GM15510 (cell line): ENCODE data around the gene PHACTR1.

Source experiments
- POLR2A ChIP-seq: IDR thresholded peaks from 3 replicates; pipeline ENCODE4 v1.6.1; 2011; ENCODE audit warnings: borderline replicate concordance; ENCODE audit not compliant: insufficient read length; ENCODE audit errors: extremely low read depth

Gene PHACTR1

DNA sequence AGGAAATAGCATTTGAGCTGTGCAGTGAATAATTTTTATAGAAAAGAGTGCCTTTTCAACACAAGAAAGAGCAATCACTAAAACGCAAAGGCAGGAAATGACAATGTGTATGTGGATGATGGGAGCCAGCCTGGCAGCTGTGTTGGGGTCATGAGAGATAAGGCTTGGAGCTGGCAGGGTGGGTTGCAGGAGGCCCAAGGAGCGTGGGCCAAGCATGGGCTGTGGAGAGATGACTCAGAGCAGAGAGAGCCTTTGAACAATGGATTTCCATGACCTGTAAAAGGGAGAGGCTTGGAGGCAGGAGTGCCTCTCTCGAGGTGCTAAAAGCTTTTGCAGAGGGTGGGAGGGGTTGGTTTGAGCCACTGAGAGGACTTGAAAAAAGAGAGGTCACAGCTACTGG lies 618.4 kb downstream of the PHACTR1 start:
- no peak for TF ChIP-seq POLR2A

DNA sequence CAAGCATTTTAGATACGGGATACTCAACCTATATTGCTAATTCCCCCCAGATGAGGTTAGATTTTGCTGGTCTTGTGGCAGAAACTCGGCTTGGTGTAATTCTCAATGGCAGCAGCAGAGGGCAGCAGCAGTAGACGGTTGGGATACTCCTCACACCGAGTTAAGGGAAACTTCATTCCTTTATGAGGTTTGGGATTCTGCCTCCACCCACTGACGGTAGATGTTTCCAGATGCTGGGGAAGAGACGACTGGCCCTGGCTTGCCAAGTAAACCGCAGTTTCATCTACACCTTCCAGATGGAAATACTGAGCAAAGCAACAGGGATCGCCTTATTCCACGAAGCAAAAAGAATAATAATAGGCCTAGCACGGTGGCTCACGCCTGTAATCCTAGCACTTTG lies 620.0 kb downstream of the PHACTR1 start:
- no peak for TF ChIP-seq POLR2A

DNA sequence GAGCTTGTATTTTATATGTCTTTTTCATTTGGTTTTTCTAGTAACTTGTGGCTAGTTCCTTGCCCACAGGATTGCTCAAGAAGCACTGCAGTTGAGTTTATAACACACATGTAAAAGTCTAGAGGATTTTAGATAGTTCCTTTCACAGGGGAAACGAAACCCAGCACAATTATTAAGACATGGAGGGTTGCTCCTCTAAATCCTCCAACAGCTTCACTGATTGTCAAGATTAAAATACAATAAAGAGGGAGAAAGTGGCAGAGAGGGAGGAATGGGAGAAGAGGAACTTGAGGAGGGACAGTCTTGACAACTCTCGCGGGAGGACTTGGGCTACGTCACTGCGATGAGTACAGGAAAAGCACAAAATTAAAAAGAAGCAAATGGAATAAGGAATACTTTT lies 621.5 kb downstream of the PHACTR1 start:
- no peak for TF ChIP-seq POLR2A
